ENCODE data around the gene ZIC1. TPM values are rescaled to one million over a fixed set of nuclear protein-coding genes. Genes with fewer than 3 reads are reported as not detected.

The ZIC1 gene
- total RNA-seq: not detected in 2 replicates

GRCh38 chr3:147409143-147410115 is at the start of gene ZIC1:
Gene ZIC1 (plus strand): TSS chr3:147409365. CDS start chr3:147410113, 748 bp downstream.

GRCh38 chr3:147406028-147406931 is 2.9 kb upstream of the ZIC1 start, which contains the start of gene ZIC4:
Gene ZIC4 (minus strand): TSS chr3:147406543. CDS start chr3:147402797, 3,746 bp downstream.

Other genes starting within 250 kb of the ZIC1 start
- under 0.01 TPM in 1 of 2 replicates, not detected in the other for gene ZIC4, start 2.8 kb upstream of the ZIC1 start, total RNA-seq